OCI-M2 (cell line): ENCODE measurements around the gene CAV3.

ENCODE experiments used
- DNase-seq: peaks from one replicate; lab custom pipeline; 2025; ENCODE audit not compliant: unreplicated experiment; lab: John Stamatoyannopoulos, UW

Gene CAV3

GRCh38 chr3:8760506-8760905 lies 26.9 kb downstream of the CAV3 start:
- DNase-seq: no peak

DNA sequence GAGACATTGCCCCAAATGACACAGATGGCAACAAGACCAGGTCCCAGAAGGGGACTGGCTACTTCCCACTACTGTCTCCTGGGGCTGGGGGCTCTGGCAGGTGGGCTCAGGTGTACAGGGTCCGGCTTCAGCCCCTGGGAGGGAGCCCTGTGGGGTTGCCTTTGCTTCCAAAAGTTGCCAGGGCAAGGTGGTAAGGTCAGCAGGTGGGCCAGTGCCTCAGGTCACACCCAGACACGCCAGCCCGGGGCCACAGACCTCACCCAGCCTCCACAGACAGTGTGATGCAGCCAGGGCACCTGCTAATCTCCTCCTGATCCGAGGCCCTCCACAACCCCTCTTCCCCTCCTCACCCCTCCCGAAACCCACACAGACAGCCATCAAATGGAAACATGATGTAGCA lies 28.3 kb downstream of the CAV3 start:
- DNase-seq: no peak

DNA sequence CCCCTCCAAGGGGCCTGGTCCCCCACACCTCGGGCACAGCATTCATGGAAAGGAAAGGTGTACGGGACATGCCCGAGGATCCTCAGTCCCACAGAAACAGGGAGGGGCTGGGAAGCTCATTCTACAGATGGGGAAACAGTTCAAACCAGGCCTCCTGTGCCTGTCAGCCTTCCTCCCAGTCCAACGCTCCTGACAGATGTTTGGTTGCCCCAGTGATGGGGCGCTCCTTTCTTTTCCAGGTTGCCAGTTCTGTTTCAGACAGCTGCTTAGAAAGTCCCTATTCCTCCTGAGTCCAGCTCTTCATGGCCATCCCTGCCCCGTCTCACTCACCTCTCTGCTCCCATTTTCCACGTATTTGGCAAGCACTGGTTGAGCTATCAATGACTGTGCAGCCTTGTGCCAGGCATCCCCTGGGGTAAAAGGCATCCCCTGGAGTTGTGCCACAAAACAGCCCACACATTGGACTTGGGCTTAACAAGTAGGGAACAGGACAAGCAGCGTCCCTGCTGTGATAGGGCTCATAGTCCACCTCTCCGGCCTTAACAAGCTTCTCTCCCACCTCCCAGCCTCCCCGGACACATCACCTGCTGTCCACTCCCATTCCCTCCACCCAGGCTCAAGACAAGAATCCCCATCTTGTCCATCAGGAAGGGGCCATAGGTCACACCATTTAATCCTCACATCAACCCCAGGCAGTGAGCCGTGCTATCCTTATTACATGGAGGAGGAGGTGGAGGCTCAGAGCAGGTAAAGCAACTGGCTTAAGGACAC lies 29.2 kb downstream of the CAV3 start:
- DNase-seq: no peak

GRCh38 chr3:8764528-8764927 lies 30.9 kb downstream of the CAV3 start:
- DNase-seq: no peak

DNA sequence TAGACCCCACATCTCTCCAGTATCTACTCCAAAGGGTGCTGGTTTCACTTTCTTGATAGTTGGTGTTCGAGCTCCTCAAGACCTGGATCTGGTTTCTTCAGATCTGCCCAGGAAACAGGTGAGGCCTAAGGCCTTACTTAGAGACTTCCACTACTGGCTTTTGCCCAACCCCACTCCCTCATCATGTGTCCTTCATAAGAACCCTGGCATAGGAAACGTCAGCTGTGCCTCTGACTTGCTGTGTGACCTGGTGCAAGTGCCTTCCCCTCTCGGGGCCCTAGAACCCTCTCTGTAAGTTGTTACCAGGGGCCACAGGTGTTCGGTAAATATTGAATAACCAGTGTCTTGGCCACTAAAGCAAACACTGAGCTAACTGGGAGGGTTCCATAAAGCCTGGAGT lies 31.9 kb downstream of the CAV3 start:
- no peak for DNase-seq

DNA sequence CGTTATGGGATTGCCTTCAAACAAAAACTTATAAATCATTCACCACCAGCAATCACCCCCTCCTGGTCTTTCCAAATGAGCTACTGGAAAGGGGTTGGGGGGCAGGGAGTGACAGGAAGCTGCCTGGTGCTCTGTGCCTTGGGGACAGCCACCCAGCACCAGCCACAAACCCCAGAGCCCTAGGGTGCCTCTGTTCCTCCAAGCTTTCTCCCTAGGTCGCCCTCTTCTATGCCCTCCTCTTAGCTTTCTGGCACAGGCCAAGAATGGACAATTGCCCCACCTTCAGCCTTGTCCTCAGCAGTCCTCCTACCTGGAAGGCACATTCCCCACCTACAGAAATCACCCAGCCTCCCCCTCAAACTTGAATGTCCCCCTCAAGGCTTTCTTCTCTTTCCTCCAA lies 32.5 kb downstream of the CAV3 start:
- DNase-seq: no peak

DNA sequence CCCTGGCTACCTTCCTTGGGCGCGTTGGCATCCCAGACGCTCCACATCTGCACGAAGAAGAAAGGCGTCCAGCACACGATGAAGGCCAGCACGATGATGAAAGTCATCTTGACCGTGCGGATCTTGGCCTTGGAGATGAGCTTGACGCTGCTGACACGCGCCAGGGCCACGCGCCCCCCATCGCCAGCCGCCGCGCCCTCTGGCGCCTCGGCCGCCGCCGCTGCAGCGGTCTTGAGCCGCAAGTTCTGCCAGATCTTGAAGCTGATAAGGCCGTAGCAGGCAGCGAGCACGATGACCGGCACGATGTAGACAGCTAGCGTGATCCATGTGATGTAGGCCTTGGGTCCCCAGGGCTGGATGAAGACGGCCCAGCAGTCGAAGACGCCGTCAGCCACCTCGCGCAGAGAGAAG lies 33.7 kb downstream of the CAV3 start:
- DNase-seq: no peak

- DNase-seq: no peak
These were observed 34.2 kb downstream of the CAV3 start for GRCh38 chr3:8767667-8768363.

- no peak for DNase-seq
These were observed 34.9 kb downstream of the CAV3 start for GRCh38 chr3:8768364-8769087.

- DNase-seq: no peak
These were observed 35.7 kb downstream of the CAV3 start, which contains the start of gene OXTR for GRCh38 chr3:8769088-8769822. OXTR (minus strand) TSS chr3:8769613; CDS start chr3:8768187, 1,426 bp downstream.

DNA sequence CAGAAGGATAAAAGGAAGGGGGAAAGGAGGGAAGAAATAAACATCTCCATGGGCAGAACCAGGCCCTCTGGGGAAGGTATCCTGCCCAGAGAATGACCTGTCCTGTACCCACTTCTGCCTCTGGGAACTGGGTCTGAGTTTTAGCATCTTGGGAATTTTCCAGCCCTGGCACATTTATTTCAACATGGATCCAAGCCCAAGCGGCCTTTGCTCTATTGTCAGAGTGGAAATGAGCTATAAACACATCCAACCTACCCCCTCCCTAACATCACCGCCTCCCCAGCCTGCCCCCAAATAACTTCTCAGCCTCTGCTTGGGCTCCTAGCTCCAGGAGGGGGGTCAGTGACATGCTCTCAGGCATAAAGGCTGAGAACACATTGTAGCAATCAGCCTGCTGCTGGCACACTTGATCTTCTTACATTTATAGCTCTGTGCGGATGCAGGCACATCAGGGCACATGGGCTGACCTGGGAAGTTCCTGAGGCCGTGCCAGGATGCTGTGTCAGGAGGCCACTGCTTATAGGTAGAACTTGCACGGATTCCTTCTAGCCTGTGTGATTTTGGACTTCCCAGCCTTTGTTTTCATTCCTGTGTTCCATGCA lies 40.4 kb downstream of the CAV3 start:
- DNase-seq: no peak

DNA sequence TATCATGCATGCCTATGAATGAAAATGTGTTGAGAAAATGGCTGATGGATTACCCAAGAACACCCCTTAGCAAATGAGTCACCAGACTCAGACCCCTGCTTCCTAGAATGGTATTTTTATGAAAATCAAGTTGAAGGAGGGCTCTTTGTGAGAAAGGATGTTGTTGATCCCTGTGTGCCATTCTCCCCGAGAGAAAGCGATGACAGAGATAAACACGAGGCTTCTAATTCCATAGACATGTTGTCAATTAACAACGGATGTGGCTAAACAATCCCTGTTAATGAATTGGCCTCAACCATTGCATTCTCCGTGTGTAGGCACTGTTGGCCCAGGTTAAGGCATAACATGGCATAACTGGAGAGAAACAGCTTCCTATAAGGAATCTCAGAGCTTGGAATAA lies 41.6 kb downstream of the CAV3 start:
- no peak for DNase-seq

GRCh38 chr3:8775602-8776001 lies 42.0 kb downstream of the CAV3 start:
- DNase-seq: no peak

GRCh38 chr3:8776406-8776805 lies 42.8 kb downstream of the CAV3 start:
- DNase-seq: no peak

- no peak for DNase-seq
These were observed 43.8 kb downstream of the CAV3 start for GRCh38 chr3:8777201-8777977.

DNA sequence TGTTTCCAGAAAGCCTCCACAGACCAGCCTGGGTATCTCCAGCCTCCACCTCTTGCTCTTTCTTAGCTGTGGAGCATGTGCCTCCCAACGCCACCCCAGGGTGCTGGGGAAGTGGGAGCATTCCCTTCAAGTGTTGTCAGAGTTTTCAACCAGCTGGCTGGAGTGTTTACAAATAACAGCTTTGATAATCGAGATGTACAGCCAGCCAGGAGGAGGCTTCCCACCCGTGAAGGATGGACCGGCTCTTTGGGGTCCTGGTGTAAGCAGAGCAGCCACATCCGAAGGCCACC lies 44.3 kb downstream of the CAV3 start:
- DNase-seq: no peak

GRCh38 chr3:8778475-8778874 lies 44.9 kb downstream of the CAV3 start:
- no peak for DNase-seq

GRCh38 chr3:8780279-8780678 lies 46.7 kb downstream of the CAV3 start:
- no peak for DNase-seq

DNA sequence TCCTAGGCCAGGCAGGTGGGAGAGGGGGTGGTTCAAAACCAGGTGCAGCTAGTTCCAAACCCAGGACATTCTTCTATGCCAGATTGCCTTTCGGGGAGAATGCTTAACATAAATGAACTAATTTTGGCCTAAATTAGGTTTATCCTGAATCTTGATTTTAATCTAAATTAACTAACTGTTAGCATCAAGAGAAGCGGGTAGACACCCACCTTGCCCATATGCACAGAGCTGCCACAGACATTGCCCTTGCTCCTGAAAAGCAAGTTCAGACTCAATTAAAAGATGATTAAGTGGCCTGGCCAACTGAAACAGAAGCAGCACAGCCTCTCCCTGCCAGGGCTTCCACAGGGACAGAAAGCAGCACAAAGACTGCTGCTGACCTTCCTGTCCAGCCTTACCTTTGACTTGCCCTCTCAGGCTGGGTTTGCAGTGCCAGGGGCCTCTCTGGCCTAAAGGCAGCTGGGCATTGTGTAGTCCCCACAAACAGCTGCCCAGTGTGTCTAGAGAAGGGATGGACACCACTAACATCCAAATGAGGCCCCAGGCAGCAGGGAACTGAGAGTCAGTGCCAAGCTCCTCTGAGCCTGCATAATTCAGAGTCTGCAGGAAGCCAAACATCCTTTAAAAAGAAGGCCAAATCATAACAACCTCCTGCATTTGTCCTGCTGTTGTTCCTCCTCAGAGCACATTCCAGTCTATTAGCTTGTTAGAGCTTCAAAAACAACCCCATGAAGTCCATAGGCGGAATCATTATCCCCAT lies 51.3 kb downstream of the CAV3 start:
- no peak for DNase-seq

GRCh38 chr3:8790529-8790928 lies 56.9 kb downstream of the CAV3 start:
- DNase-seq: no peak
